Measurements from ENCODE around the gene GNA12. TPM values are rescaled to one million over a fixed set of nuclear protein-coding genes. Genes with fewer than 3 reads are reported as not detected.
A peak's percentile ranks its signal among the peaks of the same experiment; 100 is the strongest.
"Not testable (repeated sequence)": the region's sequence is repeated elsewhere in the genome, so short reads cannot be mapped to it uniquely, and the experiment has no call there.

The GNA12 gene
- total RNA-seq, 1 donor from 2014 or later: 47.2 TPM

DNA sequence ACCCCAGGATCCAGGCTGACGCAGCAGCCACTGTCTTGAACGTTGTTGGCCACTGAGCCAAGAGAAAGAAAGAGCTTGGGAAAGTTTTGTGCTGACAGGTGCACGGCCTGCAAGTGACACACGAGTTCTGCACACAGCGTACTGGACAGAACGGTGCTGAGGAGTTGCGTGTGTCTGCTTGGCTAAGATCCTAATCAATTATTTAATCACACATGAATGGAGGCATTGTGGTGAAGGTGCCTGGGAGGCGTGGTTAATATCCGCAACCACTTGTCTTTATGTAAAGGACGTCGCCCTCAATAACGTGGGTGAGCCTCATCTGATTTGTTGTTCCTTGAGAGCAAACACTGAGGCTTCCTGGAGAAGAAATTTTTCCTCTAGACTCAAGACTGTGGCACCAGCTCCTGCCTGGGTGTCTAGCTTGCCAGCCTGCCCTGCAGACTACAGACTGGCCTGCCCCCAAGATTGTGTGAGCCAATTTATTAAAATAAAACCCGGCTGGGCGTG lies 16.6 kb upstream of the GNA12 start:
- TF ChIP-seq, protein P1, sequence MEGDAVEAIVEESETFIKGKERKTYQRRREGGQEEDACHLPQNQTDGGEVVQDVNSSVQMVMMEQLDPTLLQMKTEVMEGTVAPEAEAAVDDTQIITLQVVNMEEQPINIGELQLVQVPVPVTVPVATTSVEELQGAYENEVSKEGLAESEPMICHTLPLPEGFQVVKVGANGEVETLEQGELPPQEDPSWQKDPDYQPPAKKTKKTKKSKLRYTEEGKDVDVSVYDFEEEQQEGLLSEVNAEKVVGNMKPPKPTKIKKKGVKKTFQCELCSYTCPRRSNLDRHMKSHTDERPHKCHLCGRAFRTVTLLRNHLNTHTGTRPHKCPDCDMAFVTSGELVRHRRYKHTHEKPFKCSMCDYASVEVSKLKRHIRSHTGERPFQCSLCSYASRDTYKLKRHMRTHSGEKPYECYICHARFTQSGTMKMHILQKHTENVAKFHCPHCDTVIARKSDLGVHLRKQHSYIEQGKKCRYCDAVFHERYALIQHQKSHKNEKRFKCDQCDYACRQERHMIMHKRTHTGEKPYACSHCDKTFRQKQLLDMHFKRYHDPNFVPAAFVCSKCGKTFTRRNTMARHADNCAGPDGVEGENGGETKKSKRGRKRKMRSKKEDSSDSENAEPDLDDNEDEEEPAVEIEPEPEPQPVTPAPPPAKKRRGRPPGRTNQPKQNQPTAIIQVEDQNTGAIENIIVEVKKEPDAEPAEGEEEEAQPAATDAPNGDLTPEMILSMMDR (IDR thresholded peaks at IDR 0.05): no peak
- no peaks in the 10 kb centered on the region for H3K36me3 ChIP-seq
- H3K27ac ChIP-seq: no peak overlapping the region
- H3K4me3 ChIP-seq: no peak overlapping the region
- no peaks in the 10 kb centered on the region for H3K9me3 ChIP-seq
- ATAC-seq (peak; percentile 60), DNase-seq (peak; percentile 67)
- no peaks in the 10 kb centered on the region for H3K27me3 ChIP-seq
- intact Hi-C loops (cut with DNase I): no loop called here
- peaks cover 26% of the 10 kb centered on the region for H3K4me1 ChIP-seq

DNA sequence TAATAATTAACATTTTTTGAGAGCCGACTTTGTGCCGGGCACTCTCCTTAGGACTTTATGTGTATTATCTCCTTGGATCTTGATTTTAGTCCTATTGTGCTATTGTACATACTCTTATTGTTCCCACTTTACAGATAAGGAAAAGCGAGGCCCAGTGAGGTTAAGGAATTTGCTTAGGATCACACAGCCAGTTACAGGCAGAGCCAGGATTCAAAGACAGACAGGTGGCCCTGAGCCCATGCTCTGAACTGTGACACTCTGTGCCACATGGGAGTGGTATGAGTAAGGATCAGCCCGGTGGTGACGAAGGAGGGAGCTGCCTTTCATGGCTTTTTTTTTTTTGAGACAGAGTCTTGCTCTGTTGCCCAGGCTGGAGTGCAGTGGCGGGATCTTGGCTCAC lies 15.8 kb upstream of the GNA12 start:
- no peak overlapping the region for H3K27ac ChIP-seq

DNA sequence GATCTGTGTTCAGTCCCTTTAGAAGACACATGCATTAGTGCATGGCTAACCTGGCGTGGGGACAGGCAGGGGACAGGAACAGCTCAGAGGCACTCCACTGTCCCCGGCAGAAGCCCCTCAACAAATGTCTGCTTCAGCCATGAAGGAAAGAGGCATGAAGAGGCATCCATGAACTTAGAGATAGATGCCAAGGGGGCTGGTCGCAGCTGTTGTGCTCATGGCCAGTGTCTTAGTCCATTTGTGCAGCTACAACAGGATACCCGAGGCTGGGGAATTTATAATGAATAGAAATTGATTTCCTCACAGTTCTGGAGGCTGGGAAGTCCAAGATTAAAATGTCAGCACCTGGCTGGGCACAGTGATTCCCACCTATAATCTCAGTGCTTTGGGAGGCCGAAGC lies 14.5 kb upstream of the GNA12 start:
- Histone ChIP-seq H3K4me3 (no peak overlapping the region), H3K9me3 (no peaks in the 10 kb centered on the region), H3K27me3 (no peaks in the 10 kb centered on the region), H3K27ac (no peak overlapping the region), H3K36me3 (no peaks in the 10 kb centered on the region), H3K4me1 (peaks cover 13% of the 10 kb centered on the region)
- intact Hi-C loops (cut with DNase I): no loop called here
- ATAC-seq: no peak
- DNase-seq: no peak
- TF ChIP-seq, protein P1 (IDR thresholded peaks at IDR 0.05): no peak

More for the DNA sequence above, 15.8 kb upstream of the GNA12 start:
- ATAC-seq (no peak), DNase-seq (no peak)
- peaks cover 26% of the 10 kb centered on the region for H3K4me1 ChIP-seq
- H3K36me3 ChIP-seq: no peaks in the 10 kb centered on the region
- no peak overlapping the region for H3K4me3 ChIP-seq
- intact Hi-C loops (cut with DNase I): no loop called here
- TF ChIP-seq, protein P1 (IDR thresholded peaks at IDR 0.05): no peak
- H3K9me3 ChIP-seq: no peaks in the 10 kb centered on the region
- no peaks in the 10 kb centered on the region for H3K27me3 ChIP-seq

DNA sequence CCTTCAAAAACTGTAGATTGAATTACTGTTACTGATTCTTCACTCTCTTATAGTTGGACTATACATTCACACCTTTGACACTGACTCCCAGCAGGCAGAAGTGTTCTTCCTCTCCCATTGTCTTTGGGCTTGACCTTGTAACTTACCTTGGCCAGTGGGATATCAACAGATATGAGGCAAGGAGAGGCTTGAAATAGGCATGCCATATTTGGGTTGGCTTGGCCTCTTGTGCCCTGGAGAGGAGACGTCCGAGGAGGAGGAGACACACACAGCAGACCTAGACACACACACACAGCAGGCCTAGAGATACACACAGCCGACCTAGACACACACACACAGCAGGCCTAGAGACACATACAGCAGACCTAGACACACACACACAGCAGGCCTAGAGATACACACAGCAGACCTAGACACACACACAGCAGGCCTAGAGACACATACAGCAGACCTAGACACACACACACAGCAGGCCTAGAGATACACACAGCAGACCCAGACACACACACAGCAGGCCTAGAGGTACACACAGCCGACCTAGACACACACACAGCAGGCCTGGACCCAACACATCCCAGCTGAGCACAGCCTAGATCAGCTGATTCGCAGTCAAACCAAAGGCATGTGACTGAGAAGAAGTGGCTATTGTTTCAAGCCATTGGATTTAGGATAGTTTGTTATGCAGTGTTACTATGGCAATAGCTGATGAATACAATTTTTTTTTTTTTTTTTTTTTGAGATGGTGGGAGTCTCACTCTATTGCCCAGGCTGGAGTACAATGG lies 12.5 kb upstream of the GNA12 start:
- Histone ChIP-seq H3K4me3 (no peak overlapping the region), H3K27me3 (no peaks in the 10 kb centered on the region), H3K9me3 (no peaks in the 10 kb centered on the region), H3K27ac (no peak overlapping the region), H3K36me3 (no peaks in the 10 kb centered on the region), H3K4me1 (no peaks in the 10 kb centered on the region)
- intact Hi-C loops (cut with DNase I): no loop called here
- DNase-seq (no peak), ATAC-seq (no peak)
- TF ChIP-seq, protein P1 (IDR thresholded peaks at IDR 0.05): no peak

DNA sequence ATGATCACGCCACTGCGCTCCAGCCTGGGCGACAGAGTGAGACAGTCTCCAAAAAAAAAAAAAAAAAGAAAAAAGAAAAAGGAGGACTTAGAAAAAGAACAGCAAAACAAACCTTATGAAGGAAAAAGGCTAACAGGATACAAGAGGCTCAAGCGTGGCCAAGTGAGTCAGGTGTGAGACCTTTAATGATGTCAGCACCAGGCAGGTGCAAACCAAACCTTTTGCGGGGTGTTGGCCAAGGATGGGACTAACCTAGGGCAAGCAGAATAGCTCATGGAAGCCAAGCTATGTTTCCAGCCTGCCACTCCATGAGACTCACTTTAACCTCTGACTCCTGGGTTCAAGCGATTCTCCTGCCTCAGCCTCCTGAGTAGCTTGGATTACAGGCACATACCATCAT lies 11.3 kb upstream of the GNA12 start:
- H3K27me3 ChIP-seq: no peaks in the 10 kb centered on the region
- DNase-seq: no peak

DNA sequence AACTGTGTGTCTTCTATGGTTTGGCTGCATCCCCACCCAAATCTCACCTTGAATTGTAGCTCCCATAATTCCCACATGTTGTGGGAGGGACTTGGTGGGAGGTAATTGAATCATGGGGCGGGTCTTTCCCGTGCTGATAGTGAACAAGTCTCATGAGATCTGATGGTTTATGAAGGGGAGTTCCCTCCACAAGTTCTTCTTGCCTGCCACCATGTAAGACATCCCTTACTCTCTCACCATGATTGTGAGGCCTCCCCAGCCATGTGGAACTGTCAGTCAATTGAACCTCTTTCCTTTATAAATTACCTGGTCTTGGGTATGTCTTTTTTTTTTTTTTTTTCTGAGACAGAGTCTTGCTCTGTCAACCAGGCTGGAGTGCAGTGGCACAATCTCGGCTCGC lies 9.4 kb upstream of the GNA12 start:
- not testable (repeated sequence) for H3K27ac ChIP-seq, ATAC-seq

More for the DNA sequence above, 11.3 kb upstream of the GNA12 start:
- Histone ChIP-seq H3K27ac (no peak overlapping the region), H3K9me3 (no peaks in the 10 kb centered on the region), H3K4me1 (no peaks in the 10 kb centered on the region), H3K4me3 (no peak overlapping the region), H3K36me3 (no peaks in the 10 kb centered on the region)
- intact Hi-C loops (cut with DNase I): no loop called here
- no peak for ATAC-seq
- TF ChIP-seq, protein P1 (IDR thresholded peaks at IDR 0.05): no peak

More for the DNA sequence above, 9.4 kb upstream of the GNA12 start:
- H3K4me1 ChIP-seq; DNase-seq; H3K9me3 ChIP-seq; H3K36me3 ChIP-seq; intact Hi-C loops (cut with DNase I); H3K27me3 ChIP-seq; H3K4me3 ChIP-seq: not testable (repeated sequence)

All from upper lobe of right lung (tissue), 1 donor.